ENCODE results near the gene ABCD3.
"Not testable (repeated sequence)": the region's sequence is repeated elsewhere in the genome, so short reads cannot be mapped to it uniquely, and the experiment has no call there.

The ABCD3 gene

GRCh38 chr1:94416901-94417727 is 1.1 kb upstream of the ABCD3 start:
- H3K27ac ChIP-seq (ENCODE audit: low read depth, low read length): peak overlapping the region; percentile 75
- H3K4me1 ChIP-seq (ENCODE audit: control insufficient read depth, insufficient read depth, low read length): peaks cover 10% of the 10 kb centered on the region
- H3K9ac ChIP-seq (ENCODE audit: low read depth, low read length): no peak overlapping the region
- H3K27me3 ChIP-seq (ENCODE audit: control insufficient read depth, insufficient read depth, low read length): peaks cover 14% of the 10 kb centered on the region; the same call in 1 of the 2 replicates
- no peaks in the 10 kb centered on the region for H3K9me3 ChIP-seq (ENCODE audit: control insufficient read depth, insufficient read depth, low read length)
- peak overlapping the region; percentile 76 for H3K4me3 ChIP-seq (ENCODE audit: low read depth, low read length)
- H3K36me3 ChIP-seq (ENCODE audit: control insufficient read depth, insufficient read depth, low read length): no peaks in the 10 kb centered on the region

GRCh38 chr1:94417728-94417977 is 536 bp upstream of the ABCD3 start:
- Histone ChIP-seq H3K4me3 (ENCODE audit: low read depth, low read length) (peak overlapping the region; percentile 76), H3K9ac (ENCODE audit: low read depth, low read length) (peak overlapping the region; percentile 61), H3K4me1 (ENCODE audit: control insufficient read depth, insufficient read depth, low read length) (peaks cover 10% of the 10 kb centered on the region), H3K36me3 (ENCODE audit: control insufficient read depth, insufficient read depth, low read length) (no peaks in the 10 kb centered on the region), H3K9me3 (ENCODE audit: control insufficient read depth, insufficient read depth, low read length) (no peaks in the 10 kb centered on the region), H3K27ac (ENCODE audit: low read depth, low read length) (peak overlapping the region; percentile 75), H3K27me3 (ENCODE audit: control insufficient read depth, insufficient read depth, low read length) (peaks cover 14% of the 10 kb centered on the region; the same call in 1 of the 2 replicates)

GRCh38 chr1:94418664-94419655 is 771 bp downstream of the ABCD3 start:
- peak overlapping the region; percentile 76 for H3K4me3 ChIP-seq (ENCODE audit: low read depth, low read length)
- peaks cover 14% of the 10 kb centered on the region; the same call in 1 of the 2 replicates for H3K27me3 ChIP-seq (ENCODE audit: control insufficient read depth, insufficient read depth, low read length)
- no peaks in the 10 kb centered on the region for H3K36me3 ChIP-seq (ENCODE audit: control insufficient read depth, insufficient read depth, low read length)
- H3K27ac ChIP-seq (ENCODE audit: low read depth, low read length): peak overlapping the region; percentile 75
- peaks cover 10% of the 10 kb centered on the region for H3K4me1 ChIP-seq (ENCODE audit: control insufficient read depth, insufficient read depth, low read length)
- no peaks in the 10 kb centered on the region for H3K9me3 ChIP-seq (ENCODE audit: control insufficient read depth, insufficient read depth, low read length)
- peak overlapping the region; percentile 77 for H3K9ac ChIP-seq (ENCODE audit: low read depth, low read length)

- Histone ChIP-seq H3K27me3 (ENCODE audit: control insufficient read depth, insufficient read depth, low read length) (peaks cover 14% of the 10 kb centered on the region; the same call in 1 of the 2 replicates), H3K9me3 (ENCODE audit: control insufficient read depth, insufficient read depth, low read length) (no peaks in the 10 kb centered on the region), H3K4me3 (ENCODE audit: low read depth, low read length) (no peak overlapping the region), H3K27ac (ENCODE audit: low read depth, low read length) (no peak overlapping the region), H3K4me1 (ENCODE audit: control insufficient read depth, insufficient read depth, low read length) (peaks cover 17% of the 10 kb centered on the region), H3K9ac (ENCODE audit: low read depth, low read length) (no peak overlapping the region), H3K36me3 (ENCODE audit: control insufficient read depth, insufficient read depth, low read length) (no peaks in the 10 kb centered on the region)
Observed at GRCh38 chr1:94422115-94422820, 4.1 kb downstream of the ABCD3 start.

- Histone ChIP-seq H3K36me3 (ENCODE audit: control insufficient read depth, insufficient read depth, low read length) (no peaks in the 10 kb centered on the region), H3K27me3 (ENCODE audit: control insufficient read depth, insufficient read depth, low read length) (no peaks in the 10 kb centered on the region), H3K9me3 (ENCODE audit: control insufficient read depth, insufficient read depth, low read length) (no peaks in the 10 kb centered on the region), H3K4me1 (ENCODE audit: control insufficient read depth, insufficient read depth, low read length) (peaks cover 9% of the 10 kb centered on the region), H3K9ac (ENCODE audit: low read depth, low read length) (no peak overlapping the region), H3K27ac (ENCODE audit: low read depth, low read length) (no peak overlapping the region), H3K4me3 (ENCODE audit: low read depth, low read length) (no peak overlapping the region)
Observed at GRCh38 chr1:94425821-94426484, 7.8 kb downstream of the ABCD3 start.

GRCh38 chr1:94426485-94426870 is 8.3 kb downstream of the ABCD3 start:
- not testable (repeated sequence) for H3K27ac ChIP-seq (ENCODE audit: low read depth, low read length); H3K9ac ChIP-seq (ENCODE audit: low read depth, low read length); H3K4me3 ChIP-seq (ENCODE audit: low read depth, low read length); H3K27me3 ChIP-seq (ENCODE audit: control insufficient read depth, insufficient read depth, low read length); H3K4me1 ChIP-seq (ENCODE audit: control insufficient read depth, insufficient read depth, low read length); H3K9me3 ChIP-seq (ENCODE audit: control insufficient read depth, insufficient read depth, low read length); H3K36me3 ChIP-seq (ENCODE audit: control insufficient read depth, insufficient read depth, low read length)

GRCh38 chr1:94428441-94428840 is 10.3 kb downstream of the ABCD3 start:
- H3K9ac ChIP-seq (ENCODE audit: low read depth, low read length): no peak overlapping the region
- no peaks in the 10 kb centered on the region for H3K27me3 ChIP-seq (ENCODE audit: control insufficient read depth, insufficient read depth, low read length)
- H3K4me3 ChIP-seq (ENCODE audit: low read depth, low read length): no peak overlapping the region
- no peak overlapping the region for H3K27ac ChIP-seq (ENCODE audit: low read depth, low read length)
- H3K4me1 ChIP-seq (ENCODE audit: control insufficient read depth, insufficient read depth, low read length): peaks cover 9% of the 10 kb centered on the region
- no peaks in the 10 kb centered on the region for H3K9me3 ChIP-seq (ENCODE audit: control insufficient read depth, insufficient read depth, low read length)
- H3K36me3 ChIP-seq (ENCODE audit: control insufficient read depth, insufficient read depth, low read length): no peaks in the 10 kb centered on the region

- H3K9me3 ChIP-seq (ENCODE audit: control insufficient read depth, insufficient read depth, low read length); H3K4me1 ChIP-seq (ENCODE audit: control insufficient read depth, insufficient read depth, low read length); H3K36me3 ChIP-seq (ENCODE audit: control insufficient read depth, insufficient read depth, low read length); H3K4me3 ChIP-seq (ENCODE audit: low read depth, low read length); H3K9ac ChIP-seq (ENCODE audit: low read depth, low read length); H3K27ac ChIP-seq (ENCODE audit: low read depth, low read length); H3K27me3 ChIP-seq (ENCODE audit: control insufficient read depth, insufficient read depth, low read length): not testable (repeated sequence)
Observed at GRCh38 chr1:94428927-94429528, 10.8 kb downstream of the ABCD3 start.

GRCh38 chr1:94430066-94430465 is 11.9 kb downstream of the ABCD3 start:
- H3K27me3 ChIP-seq (ENCODE audit: control insufficient read depth, insufficient read depth, low read length); H3K4me1 ChIP-seq (ENCODE audit: control insufficient read depth, insufficient read depth, low read length); H3K36me3 ChIP-seq (ENCODE audit: control insufficient read depth, insufficient read depth, low read length); H3K4me3 ChIP-seq (ENCODE audit: low read depth, low read length); H3K9ac ChIP-seq (ENCODE audit: low read depth, low read length); H3K9me3 ChIP-seq (ENCODE audit: control insufficient read depth, insufficient read depth, low read length); H3K27ac ChIP-seq (ENCODE audit: low read depth, low read length): not testable (repeated sequence)

GRCh38 chr1:94433866-94434265 is 15.7 kb downstream of the ABCD3 start:
- Histone ChIP-seq H3K9me3 (ENCODE audit: control insufficient read depth, insufficient read depth, low read length) (peaks cover 2% of the 10 kb centered on the region; the same call in 1 of the 2 replicates), H3K4me1 (ENCODE audit: control insufficient read depth, insufficient read depth, low read length) (no peaks in the 10 kb centered on the region), H3K27me3 (ENCODE audit: control insufficient read depth, insufficient read depth, low read length) (no peaks in the 10 kb centered on the region), H3K36me3 (ENCODE audit: control insufficient read depth, insufficient read depth, low read length) (no peaks in the 10 kb centered on the region), H3K9ac (ENCODE audit: low read depth, low read length) (no peak overlapping the region), H3K27ac (ENCODE audit: low read depth, low read length) (no peak overlapping the region), H3K4me3 (ENCODE audit: low read depth, low read length) (no peak overlapping the region)
